ENCODE results near the gene SNAPC2. TPM values are rescaled to one million over a fixed set of nuclear protein-coding genes. Genes with fewer than 3 reads are reported as not detected.

Gene SNAPC2
- total RNA-seq, 1 donor from 2014 or later = 14.4 TPM

DNA sequence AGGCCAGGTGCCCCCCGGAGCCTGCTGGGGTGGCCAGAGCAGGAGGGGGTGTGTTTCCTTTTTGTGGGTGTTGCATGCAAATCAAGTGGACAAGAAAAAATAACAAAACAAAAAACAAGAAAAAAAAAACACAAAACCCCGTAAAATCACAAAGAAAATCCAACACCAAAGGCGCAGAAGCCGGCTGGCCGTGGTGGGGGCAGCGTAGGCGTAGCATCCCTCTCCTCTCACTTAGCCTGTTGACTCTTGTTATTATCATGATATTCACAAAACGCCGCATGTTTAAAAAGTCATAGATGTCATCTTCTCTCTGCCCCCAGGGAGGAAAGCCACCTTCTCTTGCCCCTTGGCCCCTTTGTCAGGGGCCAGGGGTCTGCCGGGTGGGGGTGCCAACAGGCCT, 6.5 kb upstream of the SNAPC2 start:
- Mint-ChIP-seq H3K4me3 (no peak overlapping the region), H3K27me3 (peaks cover 18% of the 10 kb centered on the region), H3K9me3 (no peaks in the 10 kb centered on the region), H3K36me3 (ENCODE audit: low read depth) (peaks cover 31% of the 10 kb centered on the region), H3K27ac (no peak overlapping the region), H3K4me1 (peaks cover 22% of the 10 kb centered on the region)
- DNase-seq (no peak), ATAC-seq (ENCODE audit: low read depth) (no peak)
- intact Hi-C loops (cut with micrococcal nuclease) = no loop called here
- TF ChIP-seq, protein P1, sequence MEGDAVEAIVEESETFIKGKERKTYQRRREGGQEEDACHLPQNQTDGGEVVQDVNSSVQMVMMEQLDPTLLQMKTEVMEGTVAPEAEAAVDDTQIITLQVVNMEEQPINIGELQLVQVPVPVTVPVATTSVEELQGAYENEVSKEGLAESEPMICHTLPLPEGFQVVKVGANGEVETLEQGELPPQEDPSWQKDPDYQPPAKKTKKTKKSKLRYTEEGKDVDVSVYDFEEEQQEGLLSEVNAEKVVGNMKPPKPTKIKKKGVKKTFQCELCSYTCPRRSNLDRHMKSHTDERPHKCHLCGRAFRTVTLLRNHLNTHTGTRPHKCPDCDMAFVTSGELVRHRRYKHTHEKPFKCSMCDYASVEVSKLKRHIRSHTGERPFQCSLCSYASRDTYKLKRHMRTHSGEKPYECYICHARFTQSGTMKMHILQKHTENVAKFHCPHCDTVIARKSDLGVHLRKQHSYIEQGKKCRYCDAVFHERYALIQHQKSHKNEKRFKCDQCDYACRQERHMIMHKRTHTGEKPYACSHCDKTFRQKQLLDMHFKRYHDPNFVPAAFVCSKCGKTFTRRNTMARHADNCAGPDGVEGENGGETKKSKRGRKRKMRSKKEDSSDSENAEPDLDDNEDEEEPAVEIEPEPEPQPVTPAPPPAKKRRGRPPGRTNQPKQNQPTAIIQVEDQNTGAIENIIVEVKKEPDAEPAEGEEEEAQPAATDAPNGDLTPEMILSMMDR (IDR thresholded peaks at IDR 0.05) = no peak
- POLR2A ChIA-PET = no interaction called here
- CTCF ChIA-PET = interaction anchor here (0.5 kb wide), 1 partner anchor 350 kb away, joined by 3 read pairs; no protein-coding TSS in a partner anchor

DNA sequence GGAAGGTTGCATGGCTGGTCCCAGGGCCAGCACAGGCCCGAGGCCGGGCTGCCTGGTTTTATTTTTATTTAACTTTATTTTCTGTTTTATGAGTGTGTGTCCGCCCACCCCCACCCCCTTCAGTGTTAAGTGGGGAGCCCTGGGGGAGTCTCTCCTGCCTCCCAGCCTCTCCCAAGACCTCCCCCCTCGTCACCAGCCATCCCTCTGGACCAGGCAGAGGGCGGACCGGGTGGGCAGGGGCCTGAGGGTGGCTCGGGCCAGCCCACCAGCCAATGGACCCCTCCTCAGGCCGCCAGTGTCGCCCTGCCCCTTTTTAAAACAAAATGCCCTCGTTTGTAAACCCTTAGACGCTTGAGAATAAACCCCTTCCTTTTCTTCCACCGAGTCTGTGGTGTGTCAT, 6.0 kb upstream of the SNAPC2 start:
- Mint-ChIP-seq H3K4me3 (no peak overlapping the region), H3K4me1 (peaks cover 22% of the 10 kb centered on the region), H3K9me3 (no peaks in the 10 kb centered on the region), H3K27ac (no peak overlapping the region), H3K36me3 (ENCODE audit: low read depth) (peaks cover 31% of the 10 kb centered on the region), H3K27me3 (peaks cover 18% of the 10 kb centered on the region)
- POLR2A ChIA-PET = interaction anchor here (1.0 kb wide), 1 partner anchor 10 kb away, joined by 3 read pairs; the partner anchor contains the start of gene MAP2K7
- DNase-seq (no peak), ATAC-seq (ENCODE audit: low read depth) (no peak)
- intact Hi-C loops (cut with micrococcal nuclease) = no loop called here
- CTCF ChIA-PET = interaction anchor here (1.0 kb wide), 1 partner anchor 346 kb away, joined by 3 read pairs; no protein-coding TSS in a partner anchor
- TF ChIP-seq, protein P1 (IDR thresholded peaks at IDR 0.05) = no peak

DNA sequence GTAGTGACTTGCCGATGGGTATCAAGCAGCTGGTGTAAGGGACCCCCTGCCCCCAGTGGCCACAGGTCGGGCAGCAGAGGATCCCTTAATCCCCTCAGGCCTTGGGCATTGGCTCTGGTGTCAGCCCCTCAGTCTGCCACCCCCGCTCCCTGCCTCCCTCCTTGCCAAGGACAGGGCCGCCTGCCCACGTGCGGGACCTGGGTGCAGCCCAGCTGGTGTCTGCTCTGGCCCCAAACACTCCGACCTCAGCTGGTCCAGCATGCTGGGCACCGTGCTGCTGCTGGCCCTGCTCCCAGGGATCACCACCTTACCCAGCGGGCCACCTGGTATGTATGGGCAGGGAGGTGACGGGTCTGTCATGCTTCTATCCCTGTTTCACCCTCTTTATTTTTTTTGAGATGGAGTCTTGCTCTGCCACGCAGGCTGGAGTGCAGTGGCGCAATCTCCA, 5.5 kb upstream of the SNAPC2 start, which contains the start of gene TGFBR3L:
Gene TGFBR3L (plus strand): TSS at position 233 of the 448 bp plus-strand sequence.
- TF ChIP-seq, protein P1 (IDR thresholded peaks at IDR 0.05) = no peak
- Mint-ChIP-seq H3K27me3 (peaks cover 18% of the 10 kb centered on the region), H3K36me3 (ENCODE audit: low read depth) (peaks cover 31% of the 10 kb centered on the region), H3K27ac (no peak within 1 kb of the TSS), H3K4me3 (peak within 1 kb of the TSS; percentile 28), H3K9me3 (no peaks in the 10 kb centered on the region), H3K4me1 (peaks cover 25% of the 10 kb centered on the region)
- CTCF ChIA-PET = interaction anchor here (1.0 kb wide), 1 partner anchor 346 kb away, joined by 3 read pairs; no protein-coding TSS in a partner anchor
- no peak for DNase-seq
- intact Hi-C loops (cut with micrococcal nuclease) = no loop called here
- no peak for ATAC-seq (ENCODE audit: low read depth)
- POLR2A ChIA-PET = interaction anchor here (0.6 to 1.0 kb wide), 2 partner anchors 11 to 29 kb away, joined by 3 read pairs; partner anchors contain the start of gene MAP2K7

DNA sequence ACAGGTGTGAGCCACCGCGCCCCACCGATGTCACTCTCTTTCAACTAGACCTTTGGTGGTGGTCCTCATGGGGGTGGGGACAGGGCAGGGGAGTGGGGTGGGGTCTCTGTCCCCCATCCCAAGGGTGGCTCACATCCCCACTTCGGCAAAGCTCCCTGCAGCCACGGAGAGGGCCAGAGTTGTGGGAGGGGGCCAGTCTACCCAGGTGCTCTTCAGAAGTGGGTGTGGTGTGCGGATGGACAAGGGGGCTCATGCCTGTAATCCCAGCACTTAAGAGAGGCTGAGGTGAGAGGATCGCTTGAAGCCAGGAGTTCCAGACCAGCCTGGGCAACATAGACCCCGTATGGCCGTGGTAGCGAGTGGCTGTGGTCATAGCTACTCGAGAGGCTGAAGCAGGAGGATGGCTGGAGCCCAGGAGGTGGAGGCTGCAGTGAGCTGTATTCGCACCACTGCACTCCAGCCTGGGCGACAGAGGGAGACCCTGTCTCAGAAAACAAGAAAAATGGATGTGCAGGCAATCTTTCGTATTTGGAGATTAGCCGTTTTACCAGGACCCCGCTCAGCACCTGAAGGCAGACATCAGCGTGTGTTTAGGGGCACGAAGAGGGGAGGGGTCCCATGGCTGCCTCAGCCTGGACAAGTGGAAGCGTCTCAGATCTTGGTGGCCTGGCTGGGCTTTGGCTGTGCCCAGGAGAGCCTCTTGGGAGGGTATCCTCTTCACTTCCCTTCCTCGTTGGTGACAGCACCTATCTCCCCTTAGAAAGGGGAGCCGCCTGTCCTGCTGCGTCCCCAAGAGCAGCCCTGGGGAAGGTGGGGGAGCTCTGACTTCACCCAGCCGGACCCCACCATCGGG, 4.7 kb upstream of the SNAPC2 start:
- Mint-ChIP-seq H3K27ac (no peak overlapping the region), H3K36me3 (ENCODE audit: low read depth) (peaks cover 25% of the 10 kb centered on the region), H3K27me3 (peaks cover 18% of the 10 kb centered on the region), H3K9me3 (no peaks in the 10 kb centered on the region), H3K4me1 (peaks cover 30% of the 10 kb centered on the region), H3K4me3 (peak overlapping the region; percentile 28)
- DNase-seq = no peak
- ChIA-PET POLR2A (interaction anchor here (0.6 kb wide), 2 partner anchors 28 to 227 kb away, joined by 3 to 4 read pairs; no protein-coding TSS in a partner anchor), CTCF (interaction anchor here (1.3 kb wide), 1 partner anchor 12 kb away, joined by 4 read pairs; the partner anchor contains the start of gene MAP2K7)
- TF ChIP-seq, protein P1 (IDR thresholded peaks at IDR 0.05) = no peak
- intact Hi-C loops (cut with micrococcal nuclease) = no loop called here
- no peak for ATAC-seq (ENCODE audit: low read depth)
